ENCODE measurements around the gene BIRC3.
A peak's percentile ranks its signal among the peaks of the same experiment; 100 is the strongest.

DNA sequence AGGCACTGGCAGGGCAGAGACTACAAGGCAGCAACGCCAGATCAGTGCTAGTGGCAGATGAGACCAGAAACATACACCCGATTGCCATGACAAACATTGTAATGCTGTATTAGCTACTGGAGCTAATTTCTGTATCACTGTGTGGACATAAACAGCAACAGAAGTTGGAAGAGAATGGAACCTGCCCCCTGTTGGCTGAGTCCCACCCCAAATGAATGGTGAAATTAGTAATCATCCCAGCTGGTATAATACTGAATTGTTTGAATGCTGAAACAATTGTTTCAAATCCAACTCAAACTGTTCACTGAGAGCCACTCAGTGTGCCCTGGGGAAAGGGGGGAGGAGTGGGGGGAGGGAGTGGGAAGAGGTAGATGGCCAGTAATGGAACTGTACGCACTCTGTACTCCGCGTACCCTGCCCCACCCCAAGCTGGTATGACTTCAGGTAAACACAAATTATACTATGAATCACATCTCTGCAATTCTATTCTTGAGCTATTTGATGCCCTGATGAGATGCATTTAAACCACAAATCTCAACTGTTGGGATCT, 11.2 kb upstream of the BIRC3 start:
- TF ChIP-seq, protein P1, sequence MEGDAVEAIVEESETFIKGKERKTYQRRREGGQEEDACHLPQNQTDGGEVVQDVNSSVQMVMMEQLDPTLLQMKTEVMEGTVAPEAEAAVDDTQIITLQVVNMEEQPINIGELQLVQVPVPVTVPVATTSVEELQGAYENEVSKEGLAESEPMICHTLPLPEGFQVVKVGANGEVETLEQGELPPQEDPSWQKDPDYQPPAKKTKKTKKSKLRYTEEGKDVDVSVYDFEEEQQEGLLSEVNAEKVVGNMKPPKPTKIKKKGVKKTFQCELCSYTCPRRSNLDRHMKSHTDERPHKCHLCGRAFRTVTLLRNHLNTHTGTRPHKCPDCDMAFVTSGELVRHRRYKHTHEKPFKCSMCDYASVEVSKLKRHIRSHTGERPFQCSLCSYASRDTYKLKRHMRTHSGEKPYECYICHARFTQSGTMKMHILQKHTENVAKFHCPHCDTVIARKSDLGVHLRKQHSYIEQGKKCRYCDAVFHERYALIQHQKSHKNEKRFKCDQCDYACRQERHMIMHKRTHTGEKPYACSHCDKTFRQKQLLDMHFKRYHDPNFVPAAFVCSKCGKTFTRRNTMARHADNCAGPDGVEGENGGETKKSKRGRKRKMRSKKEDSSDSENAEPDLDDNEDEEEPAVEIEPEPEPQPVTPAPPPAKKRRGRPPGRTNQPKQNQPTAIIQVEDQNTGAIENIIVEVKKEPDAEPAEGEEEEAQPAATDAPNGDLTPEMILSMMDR (IDR thresholded peaks at IDR 0.05): peak; percentile 69
- TF ChIP-seq POLR2AphosphoS5 (IDR thresholded peaks at IDR 0.05; ENCODE audit: low read depth, low read length): no peak; the same call in 1 of the 2 replicates
- TF ChIP-seq, protein P2, sequence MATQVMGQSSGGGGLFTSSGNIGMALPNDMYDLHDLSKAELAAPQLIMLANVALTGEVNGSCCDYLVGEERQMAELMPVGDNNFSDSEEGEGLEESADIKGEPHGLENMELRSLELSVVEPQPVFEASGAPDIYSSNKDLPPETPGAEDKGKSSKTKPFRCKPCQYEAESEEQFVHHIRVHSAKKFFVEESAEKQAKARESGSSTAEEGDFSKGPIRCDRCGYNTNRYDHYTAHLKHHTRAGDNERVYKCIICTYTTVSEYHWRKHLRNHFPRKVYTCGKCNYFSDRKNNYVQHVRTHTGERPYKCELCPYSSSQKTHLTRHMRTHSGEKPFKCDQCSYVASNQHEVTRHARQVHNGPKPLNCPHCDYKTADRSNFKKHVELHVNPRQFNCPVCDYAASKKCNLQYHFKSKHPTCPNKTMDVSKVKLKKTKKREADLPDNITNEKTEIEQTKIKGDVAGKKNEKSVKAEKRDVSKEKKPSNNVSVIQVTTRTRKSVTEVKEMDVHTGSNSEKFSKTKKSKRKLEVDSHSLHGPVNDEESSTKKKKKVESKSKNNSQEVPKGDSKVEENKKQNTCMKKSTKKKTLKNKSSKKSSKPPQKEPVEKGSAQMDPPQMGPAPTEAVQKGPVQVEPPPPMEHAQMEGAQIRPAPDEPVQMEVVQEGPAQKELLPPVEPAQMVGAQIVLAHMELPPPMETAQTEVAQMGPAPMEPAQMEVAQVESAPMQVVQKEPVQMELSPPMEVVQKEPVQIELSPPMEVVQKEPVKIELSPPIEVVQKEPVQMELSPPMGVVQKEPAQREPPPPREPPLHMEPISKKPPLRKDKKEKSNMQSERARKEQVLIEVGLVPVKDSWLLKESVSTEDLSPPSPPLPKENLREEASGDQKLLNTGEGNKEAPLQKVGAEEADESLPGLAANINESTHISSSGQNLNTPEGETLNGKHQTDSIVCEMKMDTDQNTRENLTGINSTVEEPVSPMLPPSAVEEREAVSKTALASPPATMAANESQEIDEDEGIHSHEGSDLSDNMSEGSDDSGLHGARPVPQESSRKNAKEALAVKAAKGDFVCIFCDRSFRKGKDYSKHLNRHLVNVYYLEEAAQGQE (IDR thresholded peaks at IDR 0.05; ENCODE audit: insufficient read depth in 1 of 2, low read depth in 2 of 2, low read length in 1 of 2): no peak
- no peak for TF ChIP-seq TCF7L2 (IDR thresholded peaks at IDR 0.05; ENCODE audit: low read depth, low read length)
